GM12873 (cell line): Measurements from ENCODE around the gene RWDD1.

Experiments
- CTCF ChIP-seq: IDR thresholded peaks from 2 replicates; pipeline ENCODE4 v1.5.1; 2012; ENCODE audit warnings: low read depth, mild to moderate bottlenecking, moderate library complexity, low read length, control low read depth; ENCODE audit not compliant: insufficient read depth; ENCODE audit errors: missing control alignments

Gene RWDD1

GRCh38 chr6:116570856-116571682 is at the start of gene RWDD1:
RWDD1 (plus strand) TSS chr6:116571504; CDS start chr6:116571583, 79 bp downstream.
- TF ChIP-seq CTCF, result peak; percentile 15

GRCh38 chr6:116522896-116523295 is 48.4 kb upstream of the RWDD1 start:
- TF ChIP-seq CTCF, result no peak

- no peak for TF ChIP-seq CTCF
These were observed 47.1 kb upstream of the RWDD1 start for GRCh38 chr6:116524236-116524635.

- no peak for TF ChIP-seq CTCF
These were observed 43.2 kb upstream of the RWDD1 start for GRCh38 chr6:116528133-116528532.

GRCh38 chr6:116528780-116529179 is 42.5 kb upstream of the RWDD1 start:
- no peak for TF ChIP-seq CTCF

GRCh38 chr6:116529466-116530290 is 41.6 kb upstream of the RWDD1 start:
- no peak for TF ChIP-seq CTCF

GRCh38 chr6:116530436-116530835 is 40.9 kb upstream of the RWDD1 start:
- TF ChIP-seq CTCF, result no peak
